HEK293 (cell line): ENCODE data around the gene GPX4.

ENCODE experiments used
- CTCF ChIA-PET: fragments of 350-600 bp; formaldehyde crosslinking; extraction: SDS; loops from one replicate; lab custom pipeline; 2021; ENCODE audit warnings: antibody characterized with exemption; lab: Yijun Ruan, JAX
- POLR2A ChIA-PET: fragments of 300-600 bp; formaldehyde crosslinking; extraction: SDS; loops from one replicate; lab custom pipeline; 2020; ENCODE audit warnings: antibody characterized with exemption, inconsistent platforms; lab: Yijun Ruan, JAX
- H3K27ac ChIP-seq: fragments of 200-500 bp; sonication (Bioruptor generic); 2 replicates; pipeline ENCODE4 v1.5.1; 2014; ENCODE audit warnings: low read depth, low read length, control low read depth, inconsistent platforms; ENCODE audit errors: extremely low read depth
- H3K36me3 ChIP-seq, 2 experiments: fragments of 200-500 bp in 1 of 2; sonication (Bioruptor generic) in 1 of 2; 1 replicate in 1 of 2; 2 replicates in 1 of 2; pipeline ENCODE4 v1.5.1; 2014 to 2017; ENCODE audit warnings: inconsistent platforms in 2 of 2, low read length in 2 of 2; ENCODE audit not compliant: control insufficient read depth in 2 of 2, insufficient read depth in 1 of 2
- H3K4me1 ChIP-seq: fragments of 200-500 bp; sonication (Bioruptor generic); 2 replicates; pipeline ENCODE4 v1.5.1; 2014; ENCODE audit warnings: mild to moderate bottlenecking, low read length, inconsistent platforms; ENCODE audit not compliant: control insufficient read depth, insufficient read depth
- H3K4me3 ChIP-seq: 2 replicates; pipeline ENCODE4 v1.5.1; 2011; ENCODE audit warnings: low read depth, mild to moderate bottlenecking, control low read depth, low read length, moderate library complexity
- H3K9me3 ChIP-seq: fragments of 200-500 bp; sonication (Bioruptor generic); 2 replicates; pipeline ENCODE4 v1.5.1; 2014; ENCODE audit warnings: low read depth, low read length, inconsistent platforms; ENCODE audit not compliant: control insufficient read depth, insufficient read depth
- BCL11A ChIP-seq: fragments of 450-650 bp; formaldehyde crosslinking; IDR thresholded peaks from 2 replicates; pipeline ENCODE4 v1.5.1; 2016; ENCODE audit warnings: low read depth, missing biosample characterization, missing genetic modification characterization
- BCL11B ChIP-seq: fragments of 450-650 bp; formaldehyde crosslinking; IDR thresholded peaks from 2 replicates; pipeline ENCODE4 v1.5.1; 2016; ENCODE audit warnings: low read depth, missing biosample characterization, missing genetic modification characterization
- GLIS1 ChIP-seq: fragments of 450-650 bp; formaldehyde crosslinking; IDR thresholded peaks from 2 replicates; pipeline ENCODE4 v1.5.1; 2016; ENCODE audit warnings: missing biosample characterization, missing genetic modification characterization
- GLIS2 ChIP-seq: fragments of 450-650 bp; formaldehyde crosslinking; IDR thresholded peaks from 2 replicates; pipeline ENCODE4 v1.5.1; 2016; ENCODE audit warnings: missing biosample characterization, missing genetic modification characterization
- HOXC10 ChIP-seq: sonication (generic); formaldehyde crosslinking; IDR thresholded peaks from 2 replicates; pipeline ENCODE4 v1.8.1; 2023; ENCODE audit warnings: mild to moderate bottlenecking, missing genetic modification reagents
- KLF1 ChIP-seq: fragments of 450-650 bp; formaldehyde crosslinking; IDR thresholded peaks from 2 replicates; pipeline ENCODE4 v1.5.1; 2016; ENCODE audit warnings: missing biosample characterization, missing genetic modification characterization
- SCRT2 ChIP-seq: fragments of 450-650 bp; formaldehyde crosslinking; IDR thresholded peaks from 2 replicates; pipeline ENCODE4 v1.5.1; 2016; ENCODE audit warnings: missing biosample characterization, missing genetic modification characterization
- SP2 ChIP-seq: fragments of 450-650 bp; formaldehyde crosslinking; IDR thresholded peaks from 2 replicates; pipeline ENCODE4 v1.5.1; 2016; ENCODE audit warnings: missing biosample characterization, missing genetic modification characterization
- WT1 ChIP-seq: fragments of 450-650 bp; formaldehyde crosslinking; IDR thresholded peaks from 2 replicates; pipeline ENCODE4 v1.5.1; 2016; ENCODE audit warnings: missing biosample characterization, missing genetic modification characterization
- ZBTB1 ChIP-seq: fragments of 450-650 bp; formaldehyde crosslinking; IDR thresholded peaks from 2 replicates; pipeline ENCODE4 v1.5.1; 2016; ENCODE audit warnings: missing biosample characterization, missing genetic modification characterization
- ZBTB20 ChIP-seq: fragments of 450-650 bp; formaldehyde crosslinking; IDR thresholded peaks from 2 replicates; pipeline ENCODE4 v1.5.1; 2016; ENCODE audit warnings: missing biosample characterization, missing genetic modification characterization
- ZBTB48 ChIP-seq: fragments of 450-650 bp; formaldehyde crosslinking; IDR thresholded peaks from 2 replicates; pipeline ENCODE4 v1.5.1; 2016; ENCODE audit warnings: missing biosample characterization, missing genetic modification characterization
- ZFHX2 ChIP-seq: fragments of 450-650 bp; formaldehyde crosslinking; conservative IDR thresholded peaks from 2 replicates; pipeline ENCODE4 v1.5.1; 2016; ENCODE audit warnings: missing biosample characterization, missing genetic modification characterization
- ZIC2 ChIP-seq: fragments of 450-650 bp; formaldehyde crosslinking; IDR thresholded peaks from 2 replicates; pipeline ENCODE4 v1.5.1; 2016; ENCODE audit warnings: missing biosample characterization, missing genetic modification characterization
- ZNF10 ChIP-seq: fragments of 450-650 bp; formaldehyde crosslinking; IDR thresholded peaks from 2 replicates; pipeline ENCODE4 v1.5.1; 2017; ENCODE audit warnings: missing biosample characterization, missing genetic modification characterization
- ZNF114 ChIP-seq: fragments of 450-650 bp; formaldehyde crosslinking; IDR thresholded peaks from 2 replicates; pipeline ENCODE4 v1.5.0; 2017; ENCODE audit warnings: missing biosample characterization, missing genetic modification characterization
- ZNF146 ChIP-seq: fragments of 450-650 bp; formaldehyde crosslinking; IDR thresholded peaks from 2 replicates; pipeline ENCODE4 v1.5.1; 2016; ENCODE audit warnings: missing biosample characterization, missing genetic modification characterization
- ZNF19 ChIP-seq: fragments of 450-650 bp; formaldehyde crosslinking; IDR thresholded peaks from 2 replicates; pipeline ENCODE4; 2016; ENCODE audit warnings: missing biosample characterization, missing genetic modification characterization, low read depth
- ZNF23 ChIP-seq: fragments of 450-650 bp; formaldehyde crosslinking; IDR thresholded peaks from 2 replicates; pipeline ENCODE4 v1.5.1; 2016; ENCODE audit warnings: missing biosample characterization, missing genetic modification characterization, borderline replicate concordance
- ZNF391 ChIP-seq: fragments of 450-650 bp; formaldehyde crosslinking; IDR thresholded peaks from 2 replicates; pipeline ENCODE4 v1.5.1; 2016; ENCODE audit warnings: low read depth, missing biosample characterization, missing genetic modification characterization, borderline replicate concordance
- ZNF548 ChIP-seq: fragments of 450-650 bp; formaldehyde crosslinking; IDR thresholded peaks from 2 replicates; pipeline ENCODE4 v1.5.1; 2016; ENCODE audit warnings: missing biosample characterization, missing genetic modification characterization
- ZNF600 ChIP-seq: fragments of 450-650 bp; formaldehyde crosslinking; IDR thresholded peaks from 2 replicates; pipeline ENCODE4 v1.5.1; 2016; ENCODE audit warnings: missing biosample characterization, missing genetic modification characterization
- TF ChIP-seq, protein P1 (sequence below): fragments of 450-650 bp; formaldehyde crosslinking; IDR thresholded peaks from 2 replicates; pipeline ENCODE4 v1.5.1; 2016; ENCODE audit warnings: missing biosample characterization, missing genetic modification characterization
- TF ChIP-seq, protein P2 (sequence below): fragments of 450-650 bp; formaldehyde crosslinking; IDR thresholded peaks from 2 replicates; pipeline ENCODE4 v1.5.1; 2016; ENCODE audit warnings: missing biosample characterization, missing genetic modification characterization

Gene GPX4

DNA sequence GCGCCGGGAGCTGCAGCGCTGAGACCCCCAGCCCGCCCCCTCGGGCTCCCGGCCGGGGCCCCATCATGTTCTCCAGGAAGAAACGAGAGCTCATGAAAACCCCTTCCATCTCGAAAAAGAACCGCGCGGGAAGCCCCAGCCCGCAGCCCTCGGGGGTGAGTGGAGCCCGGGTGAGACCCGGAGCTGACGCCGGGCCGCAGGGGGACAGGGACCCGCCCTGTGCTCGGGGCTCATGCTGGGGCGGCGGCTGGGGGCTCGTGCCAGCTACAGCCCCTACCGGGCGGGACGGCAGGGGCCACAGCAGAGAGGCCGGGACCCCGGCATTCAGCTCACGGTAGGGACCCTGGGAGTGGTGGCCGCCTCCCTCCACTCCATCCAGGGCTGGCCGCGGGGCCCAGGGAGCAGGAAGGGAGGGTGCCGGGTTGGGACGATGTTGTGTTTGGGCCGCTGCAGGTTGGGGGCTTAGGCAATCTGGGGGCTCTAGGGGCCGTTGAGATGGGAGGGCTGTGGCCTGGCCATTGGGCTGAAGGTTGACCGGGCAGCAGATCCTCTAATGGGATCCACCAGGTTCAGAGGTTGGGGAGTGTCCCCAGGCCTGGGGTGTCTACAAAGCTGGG lies 36.3 kb upstream of the GPX4 start:
- ChIA-PET POLR2A (interaction anchor here (0.8 to 1.5 kb wide), 5 partner anchors 8 to 37 kb away, joined by 3 to 6 read pairs (median 3); partner anchors contain the start of gene GPX4), CTCF (interaction anchor here (0.7 to 0.8 kb wide), 2 partner anchors 9 to 174 kb away, joined by 3 to 5 read pairs; no protein-coding TSS in a partner anchor)

DNA sequence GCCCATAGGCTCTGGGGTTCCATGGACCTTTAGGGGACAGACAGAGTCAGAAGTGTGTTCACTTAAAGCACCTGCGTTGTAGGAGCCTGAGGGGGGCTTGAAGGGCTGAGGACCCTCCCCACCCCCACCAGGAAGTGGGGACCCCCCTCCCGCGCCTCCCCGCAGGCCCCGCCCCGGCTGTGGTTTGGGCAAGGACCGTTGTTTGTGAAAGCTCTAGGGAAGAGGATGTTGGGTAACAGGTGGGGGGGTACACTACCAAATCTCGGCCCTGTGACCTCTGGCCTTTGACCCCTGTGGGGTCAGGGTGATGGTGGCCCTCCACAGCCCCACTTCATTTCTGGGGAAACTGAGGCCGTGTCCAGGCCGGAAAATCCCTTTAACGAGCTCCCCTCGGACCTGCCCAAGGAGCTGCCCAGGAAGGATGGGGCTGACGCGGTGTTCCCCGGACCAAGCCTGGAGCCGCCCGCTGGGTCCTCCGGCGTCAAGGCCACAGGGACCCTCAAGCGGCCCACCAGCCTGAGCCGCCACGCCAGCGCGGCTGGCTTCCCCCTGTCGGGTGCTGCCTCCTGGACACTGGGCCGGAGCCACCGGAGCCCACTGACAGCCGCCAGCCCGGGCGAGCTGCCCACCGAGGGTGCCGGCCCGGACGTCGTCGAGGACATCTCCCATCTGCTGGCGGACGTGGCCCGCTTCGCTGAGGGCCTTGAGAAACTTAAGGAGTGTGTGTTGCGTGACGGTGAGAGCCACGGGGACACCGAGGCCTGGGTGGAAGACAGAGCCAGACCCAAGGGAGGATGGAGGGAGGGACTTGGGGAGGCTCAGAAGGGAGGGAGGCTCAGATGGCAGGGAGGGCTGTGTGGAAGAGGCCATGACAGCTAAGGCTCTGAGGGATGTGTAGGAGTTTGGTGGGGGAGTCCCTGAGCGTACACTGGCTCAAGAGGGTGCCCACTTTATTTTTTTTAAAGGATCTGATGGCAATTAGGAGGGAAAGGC lies 35.5 kb upstream of the GPX4 start:
- Histone ChIP-seq H3K4me3 (no peak overlapping the region), H3K27ac (no peak overlapping the region), H3K9me3 (no peaks in the 10 kb centered on the region), H3K4me1 (peaks cover 2% of the 10 kb centered on the region; the same call in 1 of the 2 replicates), H3K36me3 (no peaks in the 10 kb centered on the region)
- ChIA-PET POLR2A (interaction anchor here (1.4 kb wide), 1 partner anchor 22 kb away, joined by 6 read pairs; no protein-coding TSS in a partner anchor), CTCF (no interaction called here)
- peak; percentile 88; the same call in 1 of the 2 replicates for TF ChIP-seq BCL11A (tag by site-specific recombination)
- TF ChIP-seq ZNF391: no peak
- TF ChIP-seq, protein P1, sequence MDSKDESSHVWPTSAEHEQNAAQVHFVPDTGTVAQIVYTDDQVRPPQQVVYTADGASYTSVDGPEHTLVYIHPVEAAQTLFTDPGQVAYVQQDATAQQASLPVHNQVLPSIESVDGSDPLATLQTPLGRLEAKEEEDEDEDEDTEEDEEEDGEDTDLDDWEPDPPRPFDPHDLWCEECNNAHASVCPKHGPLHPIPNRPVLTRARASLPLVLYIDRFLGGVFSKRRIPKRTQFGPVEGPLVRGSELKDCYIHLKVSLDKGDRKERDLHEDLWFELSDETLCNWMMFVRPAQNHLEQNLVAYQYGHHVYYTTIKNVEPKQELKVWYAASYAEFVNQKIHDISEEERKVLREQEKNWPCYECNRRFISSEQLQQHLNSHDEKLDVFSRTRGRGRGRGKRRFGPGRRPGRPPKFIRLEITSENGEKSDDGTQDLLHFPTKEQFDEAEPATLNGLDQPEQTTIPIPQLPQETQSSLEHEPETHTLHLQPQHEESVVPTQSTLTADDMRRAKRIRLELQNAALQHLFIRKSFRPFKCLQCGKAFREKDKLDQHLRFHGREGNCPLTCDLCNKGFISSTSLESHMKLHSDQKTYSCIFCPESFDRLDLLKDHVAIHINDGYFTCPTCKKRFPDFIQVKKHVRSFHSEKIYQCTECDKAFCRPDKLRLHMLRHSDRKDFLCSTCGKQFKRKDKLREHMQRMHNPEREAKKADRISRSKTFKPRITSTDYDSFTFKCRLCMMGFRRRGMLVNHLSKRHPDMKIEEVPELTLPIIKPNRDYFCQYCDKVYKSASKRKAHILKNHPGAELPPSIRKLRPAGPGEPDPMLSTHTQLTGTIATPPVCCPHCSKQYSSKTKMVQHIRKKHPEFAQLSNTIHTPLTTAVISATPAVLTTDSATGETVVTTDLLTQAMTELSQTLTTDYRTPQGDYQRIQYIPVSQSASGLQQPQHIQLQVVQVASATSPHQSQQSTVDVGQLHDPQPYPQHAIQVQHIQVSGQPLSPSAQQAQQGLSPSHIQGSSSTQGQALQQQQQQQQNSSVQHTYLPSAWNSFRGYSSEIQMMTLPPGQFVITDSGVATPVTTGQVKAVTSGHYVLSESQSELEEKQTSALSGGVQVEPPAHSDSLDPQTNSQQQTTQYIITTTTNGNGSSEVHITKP (tag by site-specific recombination): peak; percentile 48
- no peak for TF ChIP-seq ZNF23 (tag by site-specific recombination)
- TF ChIP-seq HOXC10 (CRISPR knock-in tag): no peak
- TF ChIP-seq WT1 (tag by site-specific recombination): peak; percentile 79
- TF ChIP-seq ZNF600 (tag by site-specific recombination): peak; percentile 79
- no peak for TF ChIP-seq ZBTB1 (tag by site-specific recombination)
- TF ChIP-seq ZFHX2 (tag by site-specific recombination): peak; percentile 58
- TF ChIP-seq, protein P2, sequence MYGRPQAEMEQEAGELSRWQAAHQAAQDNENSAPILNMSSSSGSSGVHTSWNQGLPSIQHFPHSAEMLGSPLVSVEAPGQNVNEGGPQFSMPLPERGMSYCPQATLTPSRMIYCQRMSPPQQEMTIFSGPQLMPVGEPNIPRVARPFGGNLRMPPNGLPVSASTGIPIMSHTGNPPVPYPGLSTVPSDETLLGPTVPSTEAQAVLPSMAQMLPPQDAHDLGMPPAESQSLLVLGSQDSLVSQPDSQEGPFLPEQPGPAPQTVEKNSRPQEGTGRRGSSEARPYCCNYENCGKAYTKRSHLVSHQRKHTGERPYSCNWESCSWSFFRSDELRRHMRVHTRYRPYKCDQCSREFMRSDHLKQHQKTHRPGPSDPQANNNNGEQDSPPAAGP: no peak
- TF ChIP-seq ZNF114 (tag by site-specific recombination): no peak
- peak; percentile 95 for TF ChIP-seq BCL11B (tag by site-specific recombination)
- no peak for TF ChIP-seq ZNF10
- TF ChIP-seq SCRT2 (tag by site-specific recombination): peak; percentile 82

More for the DNA sequence above, 36.3 kb upstream of the GPX4 start:
- no peaks in the 10 kb centered on the region for H3K9me3 ChIP-seq
- H3K36me3 ChIP-seq: peaks cover 0 to under 1% of the 10 kb centered on the region in 2 experiments; a peak in 1 of 3 replicates
- peaks cover 2% of the 10 kb centered on the region; the same call in 1 of the 2 replicates for H3K4me1 ChIP-seq
- no peak overlapping the region for H3K27ac ChIP-seq
- H3K4me3 ChIP-seq: peak overlapping the region; percentile 11; the same call in 1 of the 2 replicates
- TF ChIP-seq, protein P1 (tag by site-specific recombination): no peak
- TF ChIP-seq ZBTB48 (peak; percentile 88; the same call in 1 of the 2 replicates), ZNF548 (no peak), ZNF146 (tag by site-specific recombination) (no peak), ZBTB20 (peak; percentile 56), ZNF600 (tag by site-specific recombination) (0 out of 2 replicates have a peak, but pooled peaks have one; percentile 20), KLF1 (peak; percentile 96), ZNF19 (tag by site-specific recombination) (no peak), GLIS1 (tag by site-specific recombination) (0 out of 2 replicates have a peak, but pooled peaks have one; percentile 5), SP2 (tag by site-specific recombination) (peak; percentile 29; the same call in 1 of the 2 replicates), GLIS2 (tag by site-specific recombination) (peak; percentile 76), ZIC2 (tag by site-specific recombination) (peak; percentile 99)
- TF ChIP-seq, protein P2: 0 out of 2 replicates have a peak, but pooled peaks have one; percentile 28
- TF ChIP-seq, all 188 proteins: peak for 9
